Body of pancreas (tissue), 4 donors: ENCODE data around the gene GALM.

Experiments
- POLR2A ChIP-seq, 3 donors: fragments of 450-650 bp; IDR thresholded peaks; one replicate each; pipeline ENCODE4 v1.6.1; 2016; ENCODE audit warnings: antibody characterized with exemption in 3 of 3, mild to moderate bottlenecking in 2 of 3
- TF ChIP-seq, protein P1 (sequence below), 7 experiments: fragments of 450-650 bp in 4 of 7; fragments of 200-600 bp in 3 of 7; sonication (generic) in 3 of 7; IDR thresholded peaks; one replicate each; pipeline ENCODE4 v1.5.1; 2016 to 2019; ENCODE audit warnings: antibody characterized with exemption in 7 of 7

DNA sequence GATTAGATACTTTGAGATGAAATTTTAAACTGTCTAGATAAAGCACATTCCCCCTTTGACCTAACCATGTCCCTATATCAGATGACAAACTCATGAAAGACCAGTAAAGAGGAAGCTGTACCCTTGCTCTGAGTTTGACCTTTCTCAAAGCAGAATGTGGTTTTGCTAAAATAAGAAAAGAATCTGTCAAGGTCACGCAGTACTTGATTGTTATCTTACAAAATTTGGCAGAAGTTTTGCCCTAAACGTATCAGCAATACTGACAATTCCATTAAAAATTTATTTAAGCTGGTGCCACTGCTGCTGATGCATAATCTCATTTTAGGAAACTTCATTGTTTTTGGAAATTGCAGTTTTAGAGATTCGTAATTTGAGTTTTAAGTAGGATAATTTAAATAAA, 31.2 kb upstream of the GALM start:
- TF ChIP-seq, protein P1, sequence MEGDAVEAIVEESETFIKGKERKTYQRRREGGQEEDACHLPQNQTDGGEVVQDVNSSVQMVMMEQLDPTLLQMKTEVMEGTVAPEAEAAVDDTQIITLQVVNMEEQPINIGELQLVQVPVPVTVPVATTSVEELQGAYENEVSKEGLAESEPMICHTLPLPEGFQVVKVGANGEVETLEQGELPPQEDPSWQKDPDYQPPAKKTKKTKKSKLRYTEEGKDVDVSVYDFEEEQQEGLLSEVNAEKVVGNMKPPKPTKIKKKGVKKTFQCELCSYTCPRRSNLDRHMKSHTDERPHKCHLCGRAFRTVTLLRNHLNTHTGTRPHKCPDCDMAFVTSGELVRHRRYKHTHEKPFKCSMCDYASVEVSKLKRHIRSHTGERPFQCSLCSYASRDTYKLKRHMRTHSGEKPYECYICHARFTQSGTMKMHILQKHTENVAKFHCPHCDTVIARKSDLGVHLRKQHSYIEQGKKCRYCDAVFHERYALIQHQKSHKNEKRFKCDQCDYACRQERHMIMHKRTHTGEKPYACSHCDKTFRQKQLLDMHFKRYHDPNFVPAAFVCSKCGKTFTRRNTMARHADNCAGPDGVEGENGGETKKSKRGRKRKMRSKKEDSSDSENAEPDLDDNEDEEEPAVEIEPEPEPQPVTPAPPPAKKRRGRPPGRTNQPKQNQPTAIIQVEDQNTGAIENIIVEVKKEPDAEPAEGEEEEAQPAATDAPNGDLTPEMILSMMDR (IDR thresholded peaks at IDR 0.05) = no peak
- TF ChIP-seq POLR2A (IDR thresholded peaks at IDR 0.05) = no peak
